NCI-H82 (cell line): ENCODE results near the gene LARGE1.

Experiments used
- DNase-seq: peaks from one replicate; lab custom pipeline; 2025; lab: John Stamatoyannopoulos, UW

LARGE1 gene

DNA sequence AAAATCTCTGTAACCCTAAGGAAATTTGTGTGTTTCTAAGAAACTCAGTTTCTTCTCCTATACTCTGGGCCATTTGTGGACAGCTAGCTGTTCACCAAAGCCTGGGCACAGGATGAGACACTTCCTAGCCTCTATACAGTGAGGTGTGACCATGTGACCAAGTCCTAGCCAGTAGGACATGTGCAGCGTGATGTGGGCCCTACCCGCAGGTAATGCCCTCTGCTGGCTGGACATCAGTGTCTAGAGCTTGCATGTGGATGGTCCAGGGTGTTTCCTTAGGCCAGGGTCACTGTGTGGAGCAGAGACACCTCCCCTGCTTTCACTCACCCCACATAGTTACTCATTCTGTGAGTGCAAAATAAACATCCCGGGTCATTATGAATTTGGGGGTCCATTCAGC, 100.5 kb downstream of the LARGE1 start:
- DNase-seq, result peak; percentile 15

GRCh38 chr22:33817512-33818127, 102.7 kb downstream of the LARGE1 start:
- peak; percentile 15 for DNase-seq

DNA sequence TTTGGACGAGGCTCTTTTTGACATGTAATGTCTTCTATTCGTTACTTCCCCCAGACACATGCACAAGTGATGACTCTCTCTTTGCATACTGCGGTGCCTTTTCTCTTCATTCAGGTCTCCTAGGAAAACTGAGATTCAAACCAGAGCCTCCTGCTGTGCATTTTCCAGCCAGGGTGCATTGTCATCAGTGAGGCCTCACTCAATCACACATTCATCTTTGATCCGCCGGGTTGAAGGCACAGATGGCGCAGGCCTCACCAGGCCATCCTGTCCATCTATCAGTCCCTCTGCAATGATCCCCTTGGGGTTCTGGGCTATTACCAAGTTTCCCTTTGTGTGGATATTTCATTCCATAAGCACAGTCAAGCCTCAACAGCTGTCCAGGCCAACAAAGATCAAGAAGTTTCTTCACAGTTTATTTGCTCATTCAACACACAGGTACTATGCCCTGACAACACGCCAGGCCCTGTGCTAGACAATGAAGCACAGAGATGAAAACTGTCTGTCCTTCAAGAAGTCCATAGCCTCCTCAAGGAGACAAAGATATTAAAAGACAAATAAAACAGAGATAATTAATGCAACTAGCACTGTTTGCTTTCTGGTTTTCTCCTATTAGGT, 107.8 kb downstream of the LARGE1 start:
- DNase-seq, result no peak

DNA sequence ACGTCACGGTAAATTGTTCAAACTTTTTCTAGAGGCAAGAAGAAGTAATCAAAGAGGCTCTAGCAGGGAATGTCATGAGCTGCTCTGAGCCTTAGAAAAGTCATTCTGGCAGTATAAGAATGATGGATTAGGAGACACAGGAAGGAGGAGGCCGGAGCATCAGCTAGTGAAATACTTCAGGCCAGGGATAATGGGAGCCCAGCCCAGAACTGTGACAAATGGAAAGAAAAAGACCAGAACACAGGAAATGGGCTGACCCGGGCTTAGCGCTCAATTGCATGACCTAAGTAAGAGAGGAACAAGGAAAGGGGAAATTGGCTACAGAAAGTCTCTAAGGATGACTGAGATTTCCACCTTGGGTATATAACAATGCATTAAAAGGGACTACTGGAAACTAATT, 108.6 kb downstream of the LARGE1 start:
- peak; percentile 32 for DNase-seq

- peak; percentile 25 for DNase-seq
These were observed 109.1 kb downstream of the LARGE1 start for GRCh38 chr22:33811208-33811607.

DNA sequence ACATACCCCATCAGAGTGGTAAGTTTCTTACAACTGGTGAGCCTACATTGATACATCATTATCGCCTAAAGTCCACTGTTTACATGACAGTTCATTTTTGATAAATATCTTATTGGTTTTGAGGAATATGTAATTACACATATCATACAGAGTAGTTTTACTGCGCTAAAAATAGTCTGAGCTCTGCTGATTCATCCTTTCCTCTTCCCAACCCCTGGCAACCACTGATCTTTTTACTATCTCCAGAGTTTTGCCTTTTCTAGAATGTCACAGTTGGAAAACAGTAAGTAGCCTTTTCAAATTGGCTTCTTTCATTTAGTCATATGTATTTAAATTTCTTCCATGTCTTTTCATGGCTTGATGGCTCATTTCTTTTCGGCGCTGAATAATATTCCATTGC, 112.8 kb downstream of the LARGE1 start:
- no peak for DNase-seq

- DNase-seq, result no peak
These were observed 114.1 kb downstream of the LARGE1 start for GRCh38 chr22:33806191-33806590.

- no peak for DNase-seq
These were observed 116.6 kb downstream of the LARGE1 start for GRCh38 chr22:33803371-33804282.

DNA sequence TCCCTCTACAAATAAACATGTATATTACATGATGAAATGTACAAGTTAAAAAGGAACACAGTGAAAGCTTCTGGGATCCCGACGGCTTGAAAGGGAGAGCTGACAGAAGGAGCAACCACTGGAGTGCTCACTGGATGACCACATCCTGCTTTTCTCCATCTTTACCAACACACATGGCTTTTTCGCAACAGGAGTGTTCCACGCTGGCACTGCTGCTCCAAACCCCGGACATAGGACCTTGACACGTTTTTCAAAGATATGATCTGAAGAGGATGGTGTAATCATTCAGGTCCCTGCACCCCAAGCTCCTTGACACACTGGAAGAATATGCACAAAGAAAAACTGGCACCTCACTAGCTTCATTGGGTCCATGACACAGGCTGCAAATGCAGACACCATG, 121.9 kb downstream of the LARGE1 start:
- DNase-seq, result no peak

GRCh38 chr22:33796494-33796893, 123.8 kb downstream of the LARGE1 start:
- DNase-seq, result no peak

- no peak for DNase-seq
These were observed 126.8 kb downstream of the LARGE1 start for GRCh38 chr22:33793475-33793874.

DNA sequence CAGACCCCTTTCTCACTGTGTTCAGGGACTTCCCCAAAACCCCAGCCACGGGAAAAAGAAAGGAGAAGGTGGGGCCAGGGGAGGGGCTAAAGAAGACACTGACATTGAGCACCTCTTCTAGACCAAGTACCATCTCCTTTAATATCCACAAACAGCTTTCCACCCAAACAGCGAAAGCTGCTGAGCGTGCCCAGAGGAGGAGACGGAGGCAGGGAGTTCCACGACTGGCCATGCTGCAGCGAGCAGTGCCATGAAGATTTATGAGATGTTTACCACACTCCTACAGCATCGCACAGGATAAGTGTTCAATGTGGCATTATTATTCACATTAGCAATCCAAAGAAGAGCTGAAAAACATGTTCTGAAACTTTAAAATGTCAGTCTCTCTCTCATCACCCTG, 127.4 kb downstream of the LARGE1 start:
- no peak for DNase-seq

DNA sequence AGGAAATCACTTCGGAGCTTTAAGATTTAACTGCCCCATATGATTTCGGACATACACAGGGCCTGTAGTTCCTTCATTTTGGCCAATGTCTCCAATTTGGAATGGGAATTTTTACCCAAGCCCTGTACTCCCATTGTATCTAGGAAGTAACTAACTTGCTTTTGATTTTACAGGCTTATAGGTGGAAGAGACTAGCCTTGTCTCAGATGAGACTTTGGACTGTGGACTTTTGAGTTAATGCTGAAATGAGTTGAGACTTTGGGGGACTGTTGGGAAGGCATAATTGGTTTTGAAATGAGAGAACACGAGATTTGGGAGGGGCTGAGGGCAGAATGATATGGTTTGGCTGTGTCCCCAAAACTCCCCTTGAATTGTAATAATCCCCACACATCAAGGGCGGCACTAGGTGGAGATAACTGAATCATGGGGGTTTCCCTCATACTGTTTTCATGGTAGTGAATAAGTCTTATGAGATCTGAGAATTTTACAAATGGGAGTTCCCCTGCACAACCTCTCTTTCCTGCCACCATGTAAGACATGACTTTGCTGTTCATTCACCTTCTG, 130.5 kb downstream of the LARGE1 start:
- no peak for DNase-seq

DNA sequence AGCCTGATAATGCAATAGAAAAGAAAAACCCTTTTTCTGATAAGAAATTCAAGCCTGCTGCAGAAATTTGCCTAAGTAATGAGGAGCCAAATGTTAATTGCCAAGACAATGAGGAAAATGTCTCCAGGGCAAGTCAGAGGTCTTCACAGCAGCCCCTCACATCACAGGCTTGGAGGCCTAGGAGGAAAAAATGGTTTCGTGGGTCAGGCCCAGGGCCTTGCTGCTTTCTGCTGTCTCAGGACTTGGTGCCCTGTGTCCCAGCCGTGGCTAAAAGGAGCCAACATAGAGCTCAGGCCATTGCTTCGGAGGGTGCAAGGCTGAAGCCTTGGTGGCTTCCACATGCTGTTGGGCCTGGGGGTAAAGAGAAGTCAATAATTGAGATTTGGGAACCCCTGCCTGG, 131.3 kb downstream of the LARGE1 start:
- no peak for DNase-seq

GRCh38 chr22:33787645-33788456, 132.4 kb downstream of the LARGE1 start:
- DNase-seq, result no peak

DNA sequence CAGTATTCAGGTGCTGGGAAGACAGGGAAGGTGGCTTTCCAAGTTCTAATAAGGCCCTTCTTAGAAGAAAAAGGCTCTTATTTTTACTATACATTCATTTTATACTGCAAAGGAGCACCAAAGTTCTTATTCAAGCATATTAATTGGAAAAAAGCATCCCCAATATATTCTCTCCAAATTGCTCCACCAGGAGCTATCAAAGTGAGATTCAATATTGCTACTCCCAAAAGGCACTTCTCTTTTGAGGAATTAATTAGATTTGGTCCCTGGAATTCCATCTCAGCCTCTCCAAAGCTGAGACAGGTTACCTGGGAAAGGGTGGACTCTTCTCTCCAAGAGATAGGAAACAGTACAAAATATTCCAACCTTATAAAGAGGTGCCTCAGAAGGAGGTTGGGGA, 134.1 kb downstream of the LARGE1 start:
- DNase-seq, result no peak

GRCh38 chr22:33785283-33785968, 134.8 kb downstream of the LARGE1 start:
- no peak for DNase-seq

DNA sequence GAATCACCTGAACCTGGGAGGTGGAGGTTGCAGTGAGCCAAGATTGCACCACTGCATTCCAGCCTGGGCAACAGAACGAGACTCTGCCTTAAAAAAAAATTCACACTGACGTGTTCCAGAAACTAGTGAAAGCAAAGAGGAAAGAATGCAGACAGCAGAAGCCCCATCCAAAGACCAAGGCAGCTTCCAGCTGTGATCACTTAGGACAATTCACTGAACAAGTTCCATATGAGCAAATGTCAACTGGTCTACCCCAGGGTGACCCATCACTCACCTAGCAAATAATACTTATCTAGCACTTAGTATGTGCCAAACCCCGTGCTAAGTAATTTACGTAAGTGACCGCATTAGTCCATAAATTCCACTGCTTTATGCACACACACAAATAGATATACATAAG, 138.9 kb downstream of the LARGE1 start:
- no peak for DNase-seq

DNA sequence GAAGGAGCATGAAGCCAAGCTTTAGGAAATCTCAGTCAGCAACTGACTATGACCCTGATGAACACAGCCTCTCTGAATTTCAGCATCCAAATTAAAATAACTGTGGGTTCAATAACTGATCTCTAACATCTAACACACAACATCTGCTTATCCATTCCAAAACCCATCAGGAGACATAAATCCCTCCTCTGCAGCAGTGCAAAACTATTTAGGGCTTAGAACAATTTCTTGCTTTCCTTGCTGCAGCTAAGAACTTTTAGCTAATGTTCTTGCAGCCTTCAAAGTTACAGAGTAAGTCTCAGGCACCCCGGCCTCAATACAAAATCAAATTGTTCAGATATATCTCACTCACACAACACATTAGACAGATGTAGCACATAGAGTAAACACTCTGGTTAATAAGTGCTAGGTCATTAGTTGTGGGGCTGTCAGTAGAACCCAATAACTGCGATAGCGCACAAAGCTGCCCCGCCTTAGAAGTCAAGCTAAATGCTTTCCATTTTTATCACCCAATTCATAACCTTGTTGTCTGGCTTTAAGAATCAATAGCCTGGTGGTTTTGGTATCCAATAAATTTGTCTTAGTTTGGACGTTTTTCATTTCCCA, 139.6 kb downstream of the LARGE1 start:
- no peak for DNase-seq

GRCh38 chr22:33779243-33779642, 141.0 kb downstream of the LARGE1 start:
- DNase-seq, result no peak

GRCh38 chr22:33776491-33776890, 143.8 kb downstream of the LARGE1 start:
- DNase-seq, result no peak
